Breast epithelium (tissue), 3 donors: Measurements from ENCODE around the gene MTSS2.

Experiments used
- CTCF ChIP-seq, 3 donors: fragments of 450-650 bp; IDR thresholded peaks; one replicate each; pipeline ENCODE4 v1.5.1; 2016 to 2017; ENCODE audit warnings: antibody characterized with exemption in 3 of 3, mild to moderate bottlenecking in 3 of 3, moderate library complexity in 3 of 3
- POLR2A ChIP-seq: fragments of 450-650 bp; IDR thresholded peaks from one replicate; pipeline ENCODE4 v1.6.1; 2016; ENCODE audit warnings: antibody characterized with exemption, mild to moderate bottlenecking, moderate library complexity
- POLR2AphosphoS5 ChIP-seq, 3 donors: sonication (generic); formaldehyde crosslinking; IDR thresholded peaks; one replicate each; pipeline ENCODE4 v1.6.1; 2017; ENCODE audit warnings: antibody characterized with exemption in 3 of 3

GRCh38 chr16:70665113-70665694 is 20.6 kb downstream of the MTSS2 start:
- no peak for TF ChIP-seq CTCF (IDR thresholded peaks at IDR 0.05)
- no peak for TF ChIP-seq POLR2AphosphoS5 (IDR thresholded peaks at IDR 0.05)
- TF ChIP-seq POLR2A = no peak
